HG03159 (cell line): Measurements from ENCODE around the gene PSAT1.
A peak's percentile ranks its signal among the peaks of the same experiment; 100 is the strongest.
"Not testable (repeated sequence)": the region's sequence is repeated elsewhere in the genome, so short reads cannot be mapped to it uniquely, and the experiment has no call there.

Experiments
- ATAC-seq: cut with Tn5 transposase; IDR thresholded peaks from one replicate; pipeline ENCODE4 v1.9.1; 2021; ENCODE audit warnings: mild to moderate bottlenecking, moderate library complexity; ENCODE audit not compliant: unreplicated experiment

PSAT1 gene

GRCh38 chr9:78296893-78297671, at the start of gene PSAT1:
Gene PSAT1, plus strand, starts transcription at chr9:78297125. Its CDS starts 86 bp downstream, at chr9:78297211.
- peak; percentile 98 for ATAC-seq

DNA sequence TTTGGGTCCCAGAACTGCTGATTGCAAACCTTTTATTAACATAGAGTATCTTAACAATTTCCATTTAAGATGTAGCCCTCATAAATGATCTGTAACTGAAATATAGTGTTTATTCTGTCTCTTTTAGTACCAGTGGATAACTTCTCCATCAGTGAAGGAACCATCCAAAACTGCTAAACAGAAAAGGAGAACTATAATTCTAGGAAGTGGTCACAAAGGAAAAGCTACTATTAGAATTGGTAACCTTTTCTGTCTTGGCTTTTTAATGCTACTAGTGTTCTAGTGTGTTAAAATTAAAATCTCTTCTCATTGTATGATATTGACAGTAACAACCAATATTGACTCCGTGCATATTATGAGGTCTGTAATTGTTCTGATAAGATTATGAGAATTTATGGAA, 48.3 kb upstream of the PSAT1 start:
- ATAC-seq, result no peak

DNA sequence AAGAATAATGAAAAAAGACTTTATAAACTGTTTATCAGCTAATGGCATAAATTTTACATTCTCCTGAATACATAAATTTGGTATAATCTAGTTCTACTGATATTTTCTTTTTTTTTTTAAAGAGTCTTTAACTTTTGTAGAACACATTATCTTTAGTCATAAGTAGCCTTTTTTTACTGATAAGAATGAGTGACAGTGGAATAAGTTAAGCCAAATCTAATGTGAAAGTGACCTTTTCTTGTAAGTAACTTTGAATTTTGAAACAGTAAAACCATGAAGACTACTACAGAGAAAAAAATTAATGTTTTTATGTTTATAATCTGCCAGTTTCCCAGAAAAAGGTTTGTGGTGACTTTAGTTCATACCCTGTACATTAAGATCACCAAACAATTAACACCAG, 47.4 kb upstream of the PSAT1 start:
- ATAC-seq, result no peak

- no peak for ATAC-seq
Measured at GRCh38 chr9:78252616-78253015, 44.3 kb upstream of the PSAT1 start.

GRCh38 chr9:78253285-78253684, 43.6 kb upstream of the PSAT1 start:
- no peak for ATAC-seq

- peak; percentile 66 for ATAC-seq
Measured at GRCh38 chr9:78261403-78262001, 35.4 kb upstream of the PSAT1 start.

DNA sequence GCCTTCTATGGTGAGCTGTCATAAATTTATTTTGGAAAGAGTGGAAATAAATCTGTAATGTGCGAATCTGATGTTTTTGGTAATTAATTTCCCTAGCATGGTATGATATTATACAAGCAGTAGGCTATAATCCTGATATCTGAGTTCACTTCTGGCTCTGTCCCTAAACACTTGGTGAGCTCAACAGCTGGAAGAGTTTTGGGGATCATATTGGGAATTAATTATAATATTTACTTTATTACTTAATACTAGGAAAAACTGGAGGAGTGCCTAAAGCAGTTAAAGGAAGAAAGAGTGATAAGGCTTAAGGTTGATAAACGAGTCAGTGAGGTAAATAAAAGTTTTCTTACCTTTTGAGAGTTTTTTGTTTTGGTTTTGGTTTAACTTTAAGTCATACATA, 34.3 kb upstream of the PSAT1 start:
- ATAC-seq, result no peak

DNA sequence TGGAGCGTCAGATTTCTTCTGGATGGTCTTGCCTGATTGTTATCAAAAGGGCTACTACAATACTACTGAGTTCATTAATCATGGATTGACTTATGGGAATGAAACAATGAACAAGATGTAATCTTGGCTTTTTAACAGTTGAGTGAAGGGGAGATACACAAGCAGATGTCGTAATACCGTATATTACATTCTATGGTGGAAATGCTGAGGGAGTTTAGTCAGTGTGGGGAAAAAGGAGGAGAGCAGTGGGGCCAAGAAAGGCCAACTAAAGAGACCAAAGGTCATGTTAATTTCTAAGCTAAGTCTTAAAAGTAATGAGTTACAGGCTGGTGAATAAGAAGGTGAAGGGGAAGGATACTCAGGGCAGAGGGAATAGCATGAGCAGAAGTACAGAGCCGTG, 29.0 kb upstream of the PSAT1 start:
- no peak for ATAC-seq

- ATAC-seq, result no peak
Measured at GRCh38 chr9:78269784-78270183, 27.1 kb upstream of the PSAT1 start.

- ATAC-seq, result no peak
Measured at GRCh38 chr9:78272307-78272706, 24.6 kb upstream of the PSAT1 start.

DNA sequence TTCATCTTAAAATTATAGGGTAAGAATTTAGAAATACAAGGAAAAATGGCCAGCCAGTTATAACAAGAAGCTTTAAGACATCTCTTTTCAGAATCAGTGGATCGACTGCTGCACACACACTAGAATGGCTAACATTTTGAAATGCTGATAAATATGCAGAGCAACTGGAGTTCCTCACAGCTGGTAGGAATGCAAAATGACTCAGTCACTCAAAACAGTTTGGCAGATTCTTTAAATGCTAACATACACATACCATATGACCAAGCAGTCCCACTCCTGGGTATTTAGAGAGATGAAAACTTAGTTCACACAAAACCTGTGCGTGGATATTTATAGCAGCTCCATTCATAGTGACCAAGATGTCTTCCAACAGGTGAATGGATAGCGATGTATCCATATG, 23.2 kb upstream of the PSAT1 start:
- no peak for ATAC-seq

GRCh38 chr9:78278177-78278777, 18.6 kb upstream of the PSAT1 start:
- ATAC-seq, result no peak

GRCh38 chr9:78278801-78279200, 18.1 kb upstream of the PSAT1 start:
- no peak for ATAC-seq

DNA sequence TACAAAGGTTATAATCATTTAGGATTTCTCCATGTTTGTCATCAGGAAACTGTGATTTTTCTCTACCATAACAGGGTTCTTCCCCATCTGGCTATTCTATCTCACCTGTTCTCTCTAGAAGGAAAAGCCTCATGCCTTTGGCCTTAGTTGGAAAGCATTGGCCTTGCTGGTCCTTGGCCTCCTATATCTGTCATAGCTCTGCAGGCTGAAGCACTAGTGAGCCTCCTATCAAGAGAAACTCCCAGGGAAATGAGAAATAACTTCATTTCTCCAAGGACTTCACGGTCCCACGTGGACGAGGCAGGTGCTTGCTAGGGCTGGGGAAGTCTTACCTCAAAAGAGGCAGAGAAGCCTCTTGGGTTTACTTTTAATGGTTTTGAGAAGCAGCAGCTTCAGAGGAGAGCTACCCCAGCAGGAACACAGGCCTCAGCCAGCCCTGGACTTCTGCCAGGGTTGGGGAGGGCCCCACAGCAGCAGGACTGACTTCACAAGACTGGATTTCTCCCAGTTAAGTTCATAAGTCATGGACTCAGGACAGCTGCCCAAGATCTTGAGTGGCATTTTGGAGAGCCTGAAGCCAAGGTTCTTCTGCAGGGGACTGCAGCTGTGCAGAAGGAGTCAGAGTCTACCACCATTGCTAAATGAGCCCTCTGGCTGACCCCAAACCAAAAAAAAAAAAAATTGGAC, 15.8 kb upstream of the PSAT1 start:
- ATAC-seq, result no peak

DNA sequence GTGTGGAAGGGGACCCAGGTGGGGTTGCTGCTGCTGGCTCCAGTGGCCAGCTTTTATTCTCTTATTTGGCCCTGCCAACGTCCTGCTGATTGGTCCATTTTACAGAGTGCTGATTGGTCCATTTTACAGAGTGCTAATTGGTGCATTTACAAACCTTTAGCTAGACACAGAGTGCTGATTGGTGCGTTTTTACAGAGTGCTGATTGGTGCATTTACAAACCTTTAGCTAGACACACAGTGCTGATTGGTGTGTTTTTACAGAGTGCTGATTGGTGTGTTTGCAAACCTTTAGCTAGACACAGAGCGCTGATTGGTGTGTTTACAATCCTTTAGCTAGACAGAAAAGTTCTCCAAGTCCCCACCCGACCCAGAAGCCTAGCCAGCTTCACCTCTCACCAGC, 12.7 kb upstream of the PSAT1 start:
- not testable (repeated sequence) for ATAC-seq

- no peak for ATAC-seq
Measured at GRCh38 chr9:78286125-78286524, 10.8 kb upstream of the PSAT1 start.

- ATAC-seq, result no peak
Measured at GRCh38 chr9:78286946-78287388, 10.0 kb upstream of the PSAT1 start.

DNA sequence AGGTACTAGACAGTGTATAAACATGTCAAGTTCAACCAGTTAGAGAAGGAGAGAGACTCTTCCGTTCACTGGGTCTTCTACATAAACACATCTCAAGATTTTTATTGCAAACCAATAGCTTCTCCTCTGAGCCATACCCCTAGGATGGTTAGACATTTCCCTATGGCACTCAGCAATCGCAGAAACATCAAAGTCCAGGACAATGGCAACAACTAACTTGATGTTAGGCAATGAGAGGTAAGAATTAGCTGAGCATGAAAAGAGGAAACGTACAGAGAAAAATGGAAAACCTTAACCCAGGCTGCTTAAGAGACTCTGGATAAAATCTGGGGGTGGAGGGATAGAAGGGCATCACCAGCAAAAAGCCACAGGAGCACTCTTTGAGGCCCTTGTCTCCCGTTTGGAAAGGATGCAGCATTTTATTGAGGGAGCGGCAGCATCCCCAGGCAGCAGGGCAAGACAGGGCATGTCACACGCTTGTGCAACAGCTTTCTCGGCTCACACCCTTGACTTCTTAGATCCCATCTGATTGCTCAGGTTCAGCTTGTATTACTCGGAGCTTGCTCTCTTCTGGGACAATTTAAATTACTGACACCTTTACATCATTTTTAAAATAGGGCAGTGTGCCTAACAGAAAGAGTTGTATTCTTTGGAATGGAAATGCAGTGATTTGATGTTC, 8.6 kb upstream of the PSAT1 start:
- ATAC-seq, result no peak

DNA sequence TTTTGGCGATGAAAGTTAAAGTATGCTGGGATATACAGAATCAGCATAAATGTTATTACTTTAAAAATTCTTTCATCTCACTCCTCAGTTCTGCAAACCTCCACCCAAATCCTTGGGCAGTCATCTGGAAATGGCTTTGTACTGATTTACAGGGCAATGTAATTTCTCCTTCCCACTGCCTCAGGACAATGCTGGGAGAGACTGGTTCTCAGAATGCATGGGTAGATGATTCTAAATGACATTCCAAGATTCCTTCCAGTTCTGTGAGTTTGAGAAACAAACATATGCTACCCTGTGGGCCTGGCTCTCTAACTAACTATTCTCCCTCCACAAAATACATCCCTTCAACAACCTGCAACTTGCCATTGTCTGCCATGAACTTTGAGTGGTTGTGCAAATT, 7.5 kb upstream of the PSAT1 start:
- no peak for ATAC-seq

DNA sequence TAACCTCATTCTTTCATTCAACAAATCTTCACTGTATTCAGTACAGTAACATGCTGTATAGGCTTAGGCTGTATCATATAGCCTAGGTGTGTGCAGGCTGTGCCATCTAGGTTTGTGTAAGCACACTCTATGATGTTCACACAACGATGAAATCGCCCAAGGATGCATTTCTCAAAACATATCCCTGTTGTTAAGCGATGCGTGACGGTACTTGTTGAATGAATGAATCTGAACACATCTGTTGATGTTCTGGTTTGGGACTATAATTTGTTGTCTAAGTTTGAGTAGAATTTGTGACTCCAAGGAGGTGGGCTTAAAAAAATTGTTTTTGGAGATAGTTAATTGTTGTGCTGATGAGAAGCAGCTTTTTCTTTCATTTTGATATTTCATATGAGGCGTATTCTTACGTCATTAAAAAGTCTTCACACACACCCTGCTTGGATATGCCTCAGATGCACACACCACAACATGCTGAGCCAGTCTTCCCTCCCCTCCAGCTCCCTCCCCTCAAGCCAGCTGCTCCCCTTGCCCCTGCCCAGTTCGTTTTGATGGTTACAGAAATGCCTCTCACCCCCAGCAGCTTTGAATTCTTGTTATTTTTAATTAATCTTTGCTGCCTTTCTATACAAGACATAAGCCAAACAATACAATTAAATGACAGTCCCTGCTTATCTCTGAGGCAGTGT, 5.5 kb upstream of the PSAT1 start:
- ATAC-seq, result no peak
